Measurements from ENCODE around the gene ZNF608.

DNA sequence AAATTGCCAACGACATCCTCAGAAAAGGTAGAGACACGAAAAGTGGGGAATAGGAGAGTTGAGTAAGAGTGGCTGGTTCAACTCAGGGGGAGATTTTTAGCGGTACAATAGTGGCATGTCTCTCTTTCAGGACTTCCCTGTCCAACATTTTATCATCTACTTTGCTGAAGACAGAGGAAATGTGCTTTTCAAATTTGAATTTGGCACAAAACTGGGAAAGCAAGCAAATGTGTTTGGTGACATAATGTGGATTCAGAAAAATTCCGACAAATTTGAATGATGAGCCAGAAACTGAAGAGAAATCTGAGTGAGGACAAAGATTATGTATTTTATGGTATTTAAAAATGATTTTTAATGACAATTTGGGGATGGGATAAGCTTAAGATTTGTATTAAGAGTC lies 33.6 kb upstream of the ZNF608 start:
- TF ChIP-seq, protein P1, sequence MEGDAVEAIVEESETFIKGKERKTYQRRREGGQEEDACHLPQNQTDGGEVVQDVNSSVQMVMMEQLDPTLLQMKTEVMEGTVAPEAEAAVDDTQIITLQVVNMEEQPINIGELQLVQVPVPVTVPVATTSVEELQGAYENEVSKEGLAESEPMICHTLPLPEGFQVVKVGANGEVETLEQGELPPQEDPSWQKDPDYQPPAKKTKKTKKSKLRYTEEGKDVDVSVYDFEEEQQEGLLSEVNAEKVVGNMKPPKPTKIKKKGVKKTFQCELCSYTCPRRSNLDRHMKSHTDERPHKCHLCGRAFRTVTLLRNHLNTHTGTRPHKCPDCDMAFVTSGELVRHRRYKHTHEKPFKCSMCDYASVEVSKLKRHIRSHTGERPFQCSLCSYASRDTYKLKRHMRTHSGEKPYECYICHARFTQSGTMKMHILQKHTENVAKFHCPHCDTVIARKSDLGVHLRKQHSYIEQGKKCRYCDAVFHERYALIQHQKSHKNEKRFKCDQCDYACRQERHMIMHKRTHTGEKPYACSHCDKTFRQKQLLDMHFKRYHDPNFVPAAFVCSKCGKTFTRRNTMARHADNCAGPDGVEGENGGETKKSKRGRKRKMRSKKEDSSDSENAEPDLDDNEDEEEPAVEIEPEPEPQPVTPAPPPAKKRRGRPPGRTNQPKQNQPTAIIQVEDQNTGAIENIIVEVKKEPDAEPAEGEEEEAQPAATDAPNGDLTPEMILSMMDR (IDR thresholded peaks at IDR 0.05; ENCODE audit: extremely low read depth in 1 of 2, insufficient read depth in 1 of 2, low read depth in 1 of 2, low read length in 2 of 2): no peak
- TF ChIP-seq POLR2A (IDR thresholded peaks at IDR 0.05; ENCODE audit: low read depth, low read length): no peak
- no peak for TF ChIP-seq EZH2 (IDR thresholded peaks at IDR 0.05; ENCODE audit: borderline replicate concordance, low read depth, low read length, severe bottlenecking)
- TF ChIP-seq, protein P2, sequence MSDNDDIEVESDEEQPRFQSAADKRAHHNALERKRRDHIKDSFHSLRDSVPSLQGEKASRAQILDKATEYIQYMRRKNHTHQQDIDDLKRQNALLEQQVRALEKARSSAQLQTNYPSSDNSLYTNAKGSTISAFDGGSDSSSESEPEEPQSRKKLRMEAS (IDR thresholded peaks at IDR 0.05; ENCODE audit: insufficient read depth, insufficient read length): no peak
- no peak for TF ChIP-seq JUN (IDR thresholded peaks at IDR 0.05; ENCODE audit: borderline replicate concordance, insufficient read depth, insufficient read length, low read depth)
- TF ChIP-seq MYC (IDR thresholded peaks at IDR 0.05; ENCODE audit: low read depth, low read length): no peak
- TF ChIP-seq GATA2 (IDR thresholded peaks at IDR 0.05; ENCODE audit: insufficient read depth, insufficient read length, low read depth, low read length): no peak
